Effector memory CD4-positive, alpha-beta T cell (primary cell): ENCODE measurements around the gene DKKL1.

ENCODE experiments used
- DNase-seq, 3 donors: peaks; one replicate each; pipeline ENCODE4 v3.0.0-alpha.2; 2020
- H3K27ac ChIP-seq: 2 replicates; pipeline ENCODE4 v1.7.0; 2013; ENCODE audit warnings: mild to moderate bottlenecking, low read length, moderate library complexity; ENCODE audit not compliant: insufficient read depth, poor library complexity, severe bottlenecking
- H3K27me3 ChIP-seq: replicated peaks from 2 replicates; pipeline ENCODE4 v1.7.0; 2013; ENCODE audit warnings: mild to moderate bottlenecking, low read length; ENCODE audit not compliant: insufficient read depth, control insufficient read depth, poor library complexity, severe bottlenecking
- H3K36me3 ChIP-seq: 2 replicates; pipeline ENCODE4 v1.7.0; 2013; ENCODE audit warnings: mild to moderate bottlenecking, low read length, moderate library complexity; ENCODE audit not compliant: control insufficient read depth, insufficient read depth
- H3K4me1 ChIP-seq: 2 replicates; pipeline ENCODE4 v1.7.0; 2013; ENCODE audit warnings: low read length, mild to moderate bottlenecking; ENCODE audit not compliant: control insufficient read depth, insufficient read depth, poor library complexity, severe bottlenecking
- H3K4me3 ChIP-seq: 2 replicates; pipeline ENCODE4 v1.7.0; 2013; ENCODE audit warnings: low read length, low read depth, mild to moderate bottlenecking; ENCODE audit not compliant: insufficient read depth, poor library complexity, severe bottlenecking
- H3K9me3 ChIP-seq: 2 replicates; pipeline ENCODE4 v1.7.0; 2013; ENCODE audit warnings: mild to moderate bottlenecking, low read length, moderate library complexity; ENCODE audit not compliant: control insufficient read depth

Gene DKKL1

DNA sequence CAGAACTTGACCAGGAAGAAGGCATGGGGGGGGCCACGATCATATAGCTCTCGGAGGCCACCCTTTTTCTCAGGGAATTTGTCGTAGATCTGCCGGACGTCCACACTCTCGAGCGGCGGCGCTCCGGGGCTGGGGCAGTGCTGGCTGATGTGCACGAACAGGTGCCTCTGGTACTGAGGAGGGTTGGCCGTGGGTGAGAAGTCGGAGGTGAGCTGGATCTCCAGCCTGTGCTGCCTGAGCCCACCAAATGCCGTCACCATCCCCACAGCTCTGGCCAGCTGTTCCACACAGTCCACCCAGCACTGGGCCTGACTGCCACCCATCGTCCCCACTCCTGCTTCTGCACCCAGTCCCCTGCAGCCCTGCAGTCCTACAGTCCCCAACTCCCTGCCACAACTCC is 16.5 kb upstream of the DKKL1 start:
- no peak overlapping the region for H3K27ac ChIP-seq
- H3K27me3 ChIP-seq = no peaks in the 10 kb centered on the region
- no peak overlapping the region for H3K4me3 ChIP-seq
- no peaks in the 10 kb centered on the region for H3K4me1 ChIP-seq
- H3K9me3 ChIP-seq = no peaks in the 10 kb centered on the region
- no peaks in the 10 kb centered on the region for H3K36me3 ChIP-seq
- DNase-seq = no peak

DNA sequence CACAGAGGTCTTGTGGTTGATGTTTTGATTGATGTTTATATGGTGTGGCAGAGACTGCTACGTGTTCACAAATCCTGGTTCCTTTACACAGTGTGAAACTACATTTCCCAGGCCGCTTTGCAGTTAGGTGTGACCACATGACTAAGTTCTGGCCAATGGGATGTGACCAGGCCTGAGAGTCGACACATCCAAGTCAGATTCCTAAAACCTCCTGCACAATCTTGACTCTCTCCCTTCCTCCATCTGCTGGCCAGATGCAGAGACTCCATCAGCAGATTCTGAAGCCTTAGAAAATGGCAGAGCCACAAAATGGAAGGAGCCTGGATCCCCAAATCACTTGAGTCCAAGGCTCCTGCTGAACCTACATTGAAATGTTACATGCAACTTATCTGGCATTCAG is 15.8 kb upstream of the DKKL1 start:
- Histone ChIP-seq H3K9me3 (no peaks in the 10 kb centered on the region), H3K4me3 (no peak overlapping the region), H3K36me3 (no peaks in the 10 kb centered on the region), H3K27ac (no peak overlapping the region), H3K4me1 (no peaks in the 10 kb centered on the region), H3K27me3 (no peaks in the 10 kb centered on the region)
- DNase-seq = no peak

DNA sequence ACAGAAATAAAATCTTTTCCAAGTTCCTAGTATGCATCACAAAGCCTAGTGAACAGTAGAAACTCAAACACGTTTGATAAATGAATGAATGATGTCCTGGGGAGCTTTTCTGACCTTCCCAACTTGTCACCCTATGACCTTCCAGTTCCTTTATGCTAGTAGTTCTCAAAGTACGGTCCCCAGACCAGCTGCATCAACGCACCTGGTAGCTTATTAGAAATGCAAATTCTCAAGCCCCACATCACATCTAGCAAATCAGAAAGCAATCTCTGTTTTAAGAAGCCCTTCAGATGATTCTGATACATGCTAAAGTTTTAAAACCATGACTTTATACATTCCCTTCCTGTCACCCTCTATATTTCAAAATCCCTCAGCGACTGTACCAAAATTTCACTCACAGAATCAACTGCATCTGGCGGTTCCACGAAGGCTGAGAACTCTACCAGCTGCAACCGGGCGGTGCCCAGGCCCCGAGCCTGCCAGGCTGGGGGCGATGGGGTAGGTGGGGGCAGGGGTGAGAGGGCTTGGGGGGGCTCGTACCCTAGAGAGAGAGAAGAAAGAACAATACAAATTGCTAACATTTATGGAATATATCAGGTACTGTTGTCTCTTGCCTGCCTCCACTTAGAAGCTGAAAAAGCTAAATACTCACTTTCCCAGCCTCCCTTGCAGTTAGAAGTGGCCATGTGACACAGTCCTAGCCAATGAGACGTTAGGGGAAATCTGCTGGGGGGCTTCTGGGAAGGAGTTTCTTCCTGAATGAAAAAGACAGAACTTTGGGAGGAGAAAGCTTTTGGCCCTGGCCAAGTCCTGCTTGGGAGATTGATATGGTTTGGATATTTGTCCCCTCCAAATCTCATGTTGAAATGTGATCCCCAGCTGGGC is 15.1 kb upstream of the DKKL1 start:
- Histone ChIP-seq H3K36me3 (no peaks in the 10 kb centered on the region), H3K9me3 (no peaks in the 10 kb centered on the region), H3K27ac (no peak overlapping the region), H3K27me3 (no peaks in the 10 kb centered on the region), H3K4me1 (no peaks in the 10 kb centered on the region), H3K4me3 (no peak overlapping the region)
- DNase-seq = no peak

DNA sequence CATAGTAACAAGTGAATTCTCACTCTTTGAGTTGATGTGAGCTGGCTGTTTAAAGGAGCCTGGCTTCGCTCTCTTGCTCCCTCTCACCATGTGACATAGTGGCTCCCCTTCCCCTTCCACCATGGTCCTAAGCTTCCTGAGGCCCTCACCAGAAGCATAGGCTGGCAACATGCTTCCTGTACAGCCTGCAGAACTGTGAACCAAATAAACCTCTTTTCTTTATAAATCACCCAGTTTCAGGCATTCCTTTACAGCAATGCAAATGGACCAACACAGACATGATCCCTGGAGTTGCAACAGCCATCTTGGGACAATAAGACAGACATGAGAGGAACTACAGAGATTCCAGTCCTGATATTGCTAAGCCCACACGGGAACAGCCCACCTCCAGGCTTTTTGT is 14.1 kb upstream of the DKKL1 start:
- Histone ChIP-seq H3K4me3 (no peak overlapping the region), H3K36me3 (no peaks in the 10 kb centered on the region), H3K27me3 (no peaks in the 10 kb centered on the region), H3K27ac (no peak overlapping the region), H3K9me3 (no peaks in the 10 kb centered on the region), H3K4me1 (no peaks in the 10 kb centered on the region)
- no peak for DNase-seq

DNA sequence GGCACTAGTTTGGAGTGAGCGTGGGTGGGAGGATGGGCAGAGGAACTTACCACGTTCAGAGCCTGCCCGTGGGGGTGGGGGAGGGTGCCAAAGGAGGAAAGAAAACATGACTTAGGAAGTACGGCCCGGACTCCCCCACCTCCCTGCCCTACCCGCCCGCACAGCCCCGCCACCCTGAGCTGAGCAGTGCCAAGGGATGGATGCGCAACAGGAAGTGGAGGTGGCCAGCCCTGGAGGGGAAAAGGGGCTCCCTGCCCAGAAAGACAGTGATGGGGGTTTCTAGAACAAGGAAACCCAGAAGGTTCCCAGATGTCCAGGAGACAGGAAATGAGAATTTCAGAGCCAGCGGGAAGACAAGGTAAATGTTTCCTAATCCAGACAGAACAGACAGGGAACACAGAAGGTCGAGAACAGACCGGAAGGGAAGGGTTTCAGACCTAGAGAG is 7.7 kb upstream of the DKKL1 start:
- H3K4me3 ChIP-seq = no peak overlapping the region
- H3K27ac ChIP-seq = no peak overlapping the region
- peaks cover 6% of the 10 kb centered on the region for H3K27me3 ChIP-seq
- peaks cover 6% of the 10 kb centered on the region for H3K4me1 ChIP-seq
- no peaks in the 10 kb centered on the region for H3K36me3 ChIP-seq
- no peaks in the 10 kb centered on the region for H3K9me3 ChIP-seq
- no peak for DNase-seq

DNA sequence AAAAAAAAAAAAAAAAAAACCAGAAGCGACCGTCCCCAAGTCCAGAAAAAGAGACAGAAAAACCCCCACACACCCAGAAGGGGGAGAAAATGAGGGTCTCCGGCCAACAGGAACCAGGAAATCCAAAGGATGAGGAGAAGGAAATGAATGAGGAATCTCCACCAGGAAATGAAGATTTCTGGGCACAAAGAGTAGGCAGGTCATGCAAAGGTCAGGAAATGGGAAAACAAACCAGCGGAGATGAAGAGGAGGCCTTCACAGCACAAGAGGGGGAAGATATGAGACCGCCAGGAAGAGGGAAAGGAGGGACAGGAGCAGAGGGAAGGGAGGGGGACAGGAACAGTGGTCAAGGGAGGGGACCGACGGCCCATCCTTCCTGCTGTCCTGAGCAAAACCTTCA is 7.3 kb upstream of the DKKL1 start:
- peaks cover 6% of the 10 kb centered on the region for H3K27me3 ChIP-seq
- no peak for DNase-seq
- H3K4me1 ChIP-seq = peaks cover 6% of the 10 kb centered on the region
- no peaks in the 10 kb centered on the region for H3K36me3 ChIP-seq
- H3K9me3 ChIP-seq = no peaks in the 10 kb centered on the region
- H3K4me3 ChIP-seq = no peak overlapping the region
- H3K27ac ChIP-seq = no peak overlapping the region

DNA sequence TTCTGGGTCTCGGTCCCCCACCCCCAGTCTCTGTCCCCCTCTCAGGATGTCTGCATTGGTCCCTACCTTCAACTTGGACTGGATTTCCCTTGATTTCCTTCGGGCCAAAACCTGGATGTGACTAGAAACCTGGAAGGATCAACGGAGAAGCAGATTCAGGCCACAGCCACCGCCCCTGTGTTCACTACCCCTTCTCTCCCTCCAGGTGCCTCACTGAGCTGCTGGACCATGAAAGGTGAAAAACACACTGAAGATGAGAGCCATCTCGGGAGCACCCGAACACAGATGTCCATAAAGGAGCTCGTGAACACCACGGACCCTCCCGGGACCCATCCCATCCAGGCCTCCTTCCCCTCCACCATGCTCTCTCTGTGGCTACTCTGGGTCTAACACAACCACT is 6.5 kb upstream of the DKKL1 start:
- Histone ChIP-seq H3K4me1 (peaks cover 13% of the 10 kb centered on the region), H3K27ac (no peak overlapping the region), H3K9me3 (no peaks in the 10 kb centered on the region), H3K27me3 (peaks cover 10% of the 10 kb centered on the region), H3K36me3 (no peaks in the 10 kb centered on the region), H3K4me3 (no peak overlapping the region)
- no peak for DNase-seq

DNA sequence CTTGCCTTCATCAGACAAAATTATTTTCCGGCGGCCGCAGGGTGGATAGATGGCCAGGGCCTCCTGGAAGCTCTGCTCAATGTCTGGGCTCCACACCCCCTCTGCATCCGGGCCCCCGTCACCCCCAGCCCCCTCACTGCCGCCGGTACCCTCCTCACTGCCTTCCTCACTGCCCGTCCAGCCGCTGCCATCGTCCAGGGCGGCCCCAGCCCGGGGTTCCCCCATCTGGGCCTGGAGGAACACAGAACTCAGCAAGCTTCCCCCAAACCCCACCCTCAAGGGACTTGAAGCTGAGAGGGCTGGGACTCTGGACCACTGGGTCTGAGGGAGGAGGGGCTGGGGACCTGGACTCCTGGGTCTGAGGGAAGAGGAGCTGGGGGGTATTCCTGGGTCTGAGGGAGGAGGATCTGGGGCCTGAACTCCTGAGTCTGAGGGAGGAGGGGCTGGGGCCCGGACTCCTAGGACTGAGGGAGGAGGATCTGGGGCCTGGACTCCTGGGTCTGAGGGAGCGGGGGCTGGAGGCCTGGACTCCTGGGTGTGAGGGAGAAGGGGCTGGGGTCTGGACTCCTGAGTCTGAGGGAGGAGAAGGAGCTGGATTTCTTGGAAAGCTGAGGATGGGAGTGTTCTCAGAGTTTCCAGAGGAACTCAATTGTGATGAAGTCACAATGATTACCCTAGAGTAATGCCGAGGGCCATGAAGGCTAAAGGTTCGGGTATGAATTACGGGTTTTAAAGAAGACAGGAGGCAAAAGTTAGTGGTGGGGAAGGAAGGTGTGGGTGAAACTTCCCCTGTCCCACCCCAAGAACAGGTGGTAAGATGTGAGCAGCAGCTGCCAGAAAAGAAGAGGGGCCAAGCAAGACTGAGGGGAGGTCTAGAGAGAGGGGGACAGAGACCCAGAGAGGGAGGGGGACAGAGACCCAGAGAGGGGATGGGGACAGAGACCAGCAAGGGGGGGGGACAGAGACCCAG is 3.5 kb upstream of the DKKL1 start:
- no peak overlapping the region for H3K4me3 ChIP-seq
- no peak for DNase-seq
- H3K36me3 ChIP-seq = no peaks in the 10 kb centered on the region
- H3K27me3 ChIP-seq = peaks cover 33% of the 10 kb centered on the region
- peaks cover 31% of the 10 kb centered on the region for H3K4me1 ChIP-seq
- no peak overlapping the region for H3K27ac ChIP-seq
- no peaks in the 10 kb centered on the region for H3K9me3 ChIP-seq

DNA sequence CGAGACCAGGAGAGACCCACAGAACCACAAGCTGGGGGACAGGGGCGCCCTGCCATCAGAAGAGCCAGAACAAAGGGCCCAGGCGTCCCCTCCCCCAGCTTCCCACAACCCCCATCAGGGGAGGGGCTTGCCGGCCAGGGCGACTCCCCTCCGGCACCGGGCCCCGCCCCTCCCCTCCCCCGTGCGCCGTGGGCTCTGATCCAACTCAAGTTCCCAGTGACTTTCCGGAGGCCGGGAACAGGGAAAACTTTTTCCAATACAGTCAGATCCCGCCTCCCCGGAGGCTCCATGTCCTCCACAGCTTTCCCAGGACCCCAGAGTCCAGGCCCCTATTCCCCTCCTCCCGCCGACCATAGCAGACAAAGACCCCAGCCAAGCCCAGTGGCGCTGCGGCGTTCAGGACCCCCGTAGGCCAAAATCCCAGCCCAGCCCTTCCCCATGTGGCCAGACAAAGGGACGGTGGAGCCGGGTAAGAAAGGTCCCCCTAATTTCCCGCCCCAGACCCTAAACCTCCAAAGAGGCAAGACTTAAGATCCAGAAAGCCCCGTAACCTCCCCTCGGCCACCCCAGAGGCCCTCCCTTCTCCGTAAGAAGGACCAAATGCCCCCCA is 2.1 kb upstream of the DKKL1 start:
- Histone ChIP-seq H3K27me3 (peaks cover 32% of the 10 kb centered on the region), H3K4me1 (peaks cover 26% of the 10 kb centered on the region), H3K27ac (no peak overlapping the region), H3K4me3 (no peak overlapping the region), H3K9me3 (no peaks in the 10 kb centered on the region), H3K36me3 (no peaks in the 10 kb centered on the region)
- no peak for DNase-seq
